ENCODE data around the gene TFAP2B.

- no peak for TF ChIP-seq RAD21 (IDR thresholded peaks at IDR 0.05; ENCODE audit: low read depth)
- no peak for TF ChIP-seq MAX (IDR thresholded peaks at IDR 0.05)
- TF ChIP-seq NFIC (IDR thresholded peaks at IDR 0.05) = no peak
- TF ChIP-seq CEBPB (IDR thresholded peaks at IDR 0.05) = no peak
- no peak for TF ChIP-seq FOXM1 (IDR thresholded peaks at IDR 0.05; ENCODE audit: borderline replicate concordance, low read depth)
- TF ChIP-seq EP300 (IDR thresholded peaks at IDR 0.05; ENCODE audit: borderline replicate concordance) = no peak
Observed at GRCh38 chr6:50785921-50786320, 32.8 kb upstream of the TFAP2B start.

Measured in Ishikawa (cell line).